B cell (primary cell): ENCODE data around the gene RAB4A. TPM values are rescaled to one million over a fixed set of nuclear protein-coding genes. Genes with fewer than 3 reads are reported as not detected.

Experiments
- ATAC-seq: fragments of 200-7000 bp; cut with Tn5 transposase; one replicate; pipeline ENCODE4 v1.10.0; 2021; ENCODE audit warnings: low read depth, mild to moderate bottlenecking, moderate number of reproducible peaks, moderate library complexity
- CTCF ChIA-PET: fragments of 350-600 bp; sonication (Branson Sonifier 250); formaldehyde crosslinking; loops from one replicate; lab custom pipeline; 2021; ENCODE audit warnings: antibody characterized with exemption, inconsistent platforms; lab: Charles Lee
- POLR2A ChIA-PET: fragments of 350-600 bp; sonication (Branson Sonifier 250); formaldehyde crosslinking; loops from one replicate; lab custom pipeline; 2021; ENCODE audit warnings: antibody characterized with exemption; lab: Charles Lee
- DNase-seq: peaks from one replicate; pipeline ENCODE4 v3.0.0; 2013
- H2AFZ ChIP-seq: 2 replicates; pipeline ENCODE4 v1.6.1; 2012; ENCODE audit warnings: mild to moderate bottlenecking, low read depth, low read length; ENCODE audit not compliant: insufficient read depth, poor library complexity, severe bottlenecking
- H3K27ac ChIP-seq, 2 donors: 1 replicate in 1 of 2; 2 replicates in 1 of 2; pipeline ENCODE4 v1.5.1; 2012 to 2013; ENCODE audit warnings: low read length in 2 of 2, mild to moderate bottlenecking in 2 of 2, moderate library complexity in 1 of 2
- H3K27me3 ChIP-seq, 4 experiments: fragments of 200-600 bp in 1 of 4; sonication (generic) in 1 of 4; replicated peaks in 1 of 4; 1 replicate in 2 of 4; 2 replicates in 2 of 4; pipeline versions ENCODE4 v1.6.1 to v1.7.0; 2013 to 2016; ENCODE audit warnings: low read length in 3 of 4, mild to moderate bottlenecking in 2 of 4, mixed read lengths in 1 of 4, moderate library complexity in 1 of 4; ENCODE audit not compliant: insufficient read depth in 4 of 4, control insufficient read depth in 3 of 4; ENCODE audit errors: control extremely low read depth in 1 of 4
- H3K36me3 ChIP-seq, 2 experiments: replicated peaks in 1 of 2; 1 replicate in 1 of 2; 2 replicates in 1 of 2; pipeline versions ENCODE4 v1.6.1 to v1.7.1; 2013; ENCODE audit warnings: low read length in 1 of 2; ENCODE audit not compliant: insufficient read depth in 2 of 2, control insufficient read depth in 1 of 2; ENCODE audit errors: control extremely low read depth in 1 of 2, extremely low read depth in 1 of 2
- H3K4me1 ChIP-seq, 2 donors: fragments of 200-600 bp in 1 of 2; sonication (generic) in 1 of 2; 1 replicate in 1 of 2; 2 replicates in 1 of 2; pipeline versions ENCODE4 v1.5.1 to v1.6.1; 2013 to 2017; ENCODE audit warnings: low read length in 2 of 2; ENCODE audit not compliant: control insufficient read depth in 2 of 2, insufficient read depth in 2 of 2
- H3K4me2 ChIP-seq: replicated peaks from 2 replicates; pipeline ENCODE3; 2012; ENCODE audit warnings: mild to moderate bottlenecking, low read depth, low read length; ENCODE audit not compliant: poor library complexity, severe bottlenecking
- H3K4me3 ChIP-seq, 5 experiments: fragments of 200-600 bp in 1 of 5; sonication (generic) in 1 of 5; 1 replicate in 3 of 5; 2 replicates in 2 of 5; pipeline versions ENCODE4 v1.5.1 to v1.7.0; 2011 to 2016; ENCODE audit warnings: low read length in 4 of 5, mild to moderate bottlenecking in 4 of 5, low read depth in 2 of 5, control low read depth in 1 of 5, moderate library complexity in 1 of 5; ENCODE audit not compliant: insufficient read depth in 1 of 5; ENCODE audit errors: control extremely low read depth in 1 of 5, extremely low read depth in 1 of 5
- H3K79me2 ChIP-seq: fragments of 200-600 bp; sonication (generic); one replicate; pipeline ENCODE4 v1.6.0; 2016; ENCODE audit warnings: low read length; ENCODE audit not compliant: control insufficient read depth, insufficient read depth
- H3K9ac ChIP-seq: fragments of 200-600 bp; sonication (generic); 2 replicates; pipeline ENCODE4 v1.6.1; 2017; ENCODE audit warnings: mild to moderate bottlenecking, low read length, moderate library complexity
- H3K9me3 ChIP-seq, 3 donors: one replicate each; pipeline versions ENCODE4 v1.6.1 to v1.7.1; 2013; ENCODE audit warnings: low read length in 2 of 3; ENCODE audit not compliant: control insufficient read depth in 2 of 3, insufficient read depth in 1 of 3; ENCODE audit errors: control extremely low read depth in 1 of 3
- H4K20me1 ChIP-seq: 2 replicates; pipeline ENCODE4 v1.6.0; 2012; ENCODE audit warnings: mild to moderate bottlenecking, low read length; ENCODE audit not compliant: insufficient read depth, control insufficient read depth, poor library complexity, severe bottlenecking
- H3K27ac Mint-ChIP-seq: one replicate; pipeline ENCODE4 v1.8.0; 2021; ENCODE audit warnings: mixed read lengths
- H3K27me3 Mint-ChIP-seq: one replicate; pipeline ENCODE4 v1.8.0; 2021; ENCODE audit warnings: mixed read lengths
- H3K4me1 Mint-ChIP-seq: one replicate; pipeline ENCODE4 v1.8.0; 2021; ENCODE audit warnings: mixed read lengths
- H3K4me3 Mint-ChIP-seq: one replicate; pipeline ENCODE4 v1.8.0; 2021; ENCODE audit warnings: mixed read lengths
- H3K9me3 Mint-ChIP-seq: one replicate; pipeline ENCODE4 v1.8.0; 2022; ENCODE audit warnings: mixed read lengths; ENCODE audit not compliant: insufficient read depth
- EZH2 ChIP-seq: IDR thresholded peaks from 2 replicates; pipeline ENCODE4 v1.6.1; 2012; ENCODE audit warnings: borderline replicate concordance, low read depth, mild to moderate bottlenecking, moderate library complexity, low read length; ENCODE audit not compliant: insufficient read depth, poor library complexity, severe bottlenecking
- WGBS: methylation state at CpG from one replicate; pipeline ENCODE4 v1.1.5; 2013; ENCODE audit warnings: missing lambda C conversion rate; ENCODE audit not compliant: insufficient coverage; 5-methylcytosine and 5-hydroxymethylcytosine counted together
- intact Hi-C: fragments of 100-400 bp; cut with micrococcal nuclease; formaldehyde crosslinking; loops from one replicate; pipeline ENCODE4 v1.10.0; 2022
- polyA plus RNA-seq: library from polyadenylated mRNA; depleted of rRNA; stranded (reverse); fragments of >200 nt; gene quantifications from 2 replicates; pipeline ENCODE4 v1.2.3, GENCODE V29; 2012
- total RNA-seq, 2 donors: library from RNA; stranded (reverse); fragments of 120-200 nt in 1 of 2; gene quantifications; 1 replicate in 1 of 2; 2 replicates in 1 of 2; pipeline versions ENCODE4 v1.2.3 to v1.2.4, GENCODE V29; 2013 to 2022
- TF ChIP-seq, protein P1 (sequence below): fragments of 200-600 bp; IDR thresholded peaks from one replicate; pipeline ENCODE4 v1.8.0; 2022; ENCODE audit warnings: antibody characterized with exemption, mild to moderate bottlenecking

RAB4A gene
- total and polyA plus RNA-seq, 2 donors (not counting 1 experiment from before 2014, with no cell fraction given) = 14.7 to 49.7 TPM

DNA sequence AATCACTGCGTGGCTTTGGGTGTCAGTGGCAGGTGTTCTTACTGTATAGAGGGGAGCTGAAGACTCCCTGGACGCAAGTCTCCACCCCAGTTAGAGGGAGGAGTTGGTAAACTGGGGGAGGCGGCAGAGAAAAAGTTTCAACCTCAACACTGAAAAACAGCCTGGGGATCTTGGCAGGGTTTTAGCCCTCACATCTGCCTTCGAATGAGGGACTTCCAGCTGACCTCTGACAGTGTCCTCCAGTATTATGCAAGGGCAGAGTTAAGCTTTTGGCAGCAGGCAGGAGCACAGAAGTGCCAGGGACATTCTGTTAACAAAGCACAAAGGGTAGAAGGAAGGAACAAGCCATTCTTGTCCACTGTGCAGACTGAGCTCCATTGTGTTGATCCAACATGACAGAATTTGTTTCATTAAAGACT, 41.2 kb upstream of the RAB4A start:
- Histone ChIP-seq H3K9me3 (no peaks in the 10 kb centered on the region), H3K4me3 (no peak overlapping the region), H3K27me3 (peaks cover 0 to 34% (median 16%) of the 10 kb centered on the region in 4 experiments), H3K4me2 (no peak overlapping the region), H3K36me3 (no peaks in the 10 kb centered on the region), H4K20me1 (no peaks in the 10 kb centered on the region), H3K79me2 (no peaks in the 10 kb centered on the region), H3K4me1 (peaks cover 4 to 5% of the 10 kb centered on the region in 2 donors), H3K27ac (no peak overlapping the region), H2AFZ (no peak overlapping the region), H3K9ac (no peak overlapping the region)
- no peak for DNase-seq
- ChIA-PET CTCF (interaction anchor here (0.7 to 10.0 kb wide), 8 partner anchors 8 to 729 kb away, joined by 3 to 147 read pairs (median 4); no protein-coding TSS in a partner anchor), POLR2A (no interaction called here)
- peaks cover 58% of the 10 kb centered on the region for H3K27me3 Mint-ChIP-seq
- whole genome bisulfite sequencing = 29% methylated on average over 3 of the region's 4 CpGs
- no peaks in the 10 kb centered on the region for H3K9me3 Mint-ChIP-seq
- H3K27ac Mint-ChIP-seq = no peak overlapping the region
- no peak for ATAC-seq
- no peak overlapping the region for H3K4me3 Mint-ChIP-seq
- intact Hi-C loops = loop anchor here (5.0 kb wide), 1 partner anchor 727 kb away; no protein-coding TSS in a partner anchor
- H3K4me1 Mint-ChIP-seq = peaks cover 10% of the 10 kb centered on the region
- no peak for TF ChIP-seq EZH2
- TF ChIP-seq, protein P1, sequence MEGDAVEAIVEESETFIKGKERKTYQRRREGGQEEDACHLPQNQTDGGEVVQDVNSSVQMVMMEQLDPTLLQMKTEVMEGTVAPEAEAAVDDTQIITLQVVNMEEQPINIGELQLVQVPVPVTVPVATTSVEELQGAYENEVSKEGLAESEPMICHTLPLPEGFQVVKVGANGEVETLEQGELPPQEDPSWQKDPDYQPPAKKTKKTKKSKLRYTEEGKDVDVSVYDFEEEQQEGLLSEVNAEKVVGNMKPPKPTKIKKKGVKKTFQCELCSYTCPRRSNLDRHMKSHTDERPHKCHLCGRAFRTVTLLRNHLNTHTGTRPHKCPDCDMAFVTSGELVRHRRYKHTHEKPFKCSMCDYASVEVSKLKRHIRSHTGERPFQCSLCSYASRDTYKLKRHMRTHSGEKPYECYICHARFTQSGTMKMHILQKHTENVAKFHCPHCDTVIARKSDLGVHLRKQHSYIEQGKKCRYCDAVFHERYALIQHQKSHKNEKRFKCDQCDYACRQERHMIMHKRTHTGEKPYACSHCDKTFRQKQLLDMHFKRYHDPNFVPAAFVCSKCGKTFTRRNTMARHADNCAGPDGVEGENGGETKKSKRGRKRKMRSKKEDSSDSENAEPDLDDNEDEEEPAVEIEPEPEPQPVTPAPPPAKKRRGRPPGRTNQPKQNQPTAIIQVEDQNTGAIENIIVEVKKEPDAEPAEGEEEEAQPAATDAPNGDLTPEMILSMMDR = no peak

DNA sequence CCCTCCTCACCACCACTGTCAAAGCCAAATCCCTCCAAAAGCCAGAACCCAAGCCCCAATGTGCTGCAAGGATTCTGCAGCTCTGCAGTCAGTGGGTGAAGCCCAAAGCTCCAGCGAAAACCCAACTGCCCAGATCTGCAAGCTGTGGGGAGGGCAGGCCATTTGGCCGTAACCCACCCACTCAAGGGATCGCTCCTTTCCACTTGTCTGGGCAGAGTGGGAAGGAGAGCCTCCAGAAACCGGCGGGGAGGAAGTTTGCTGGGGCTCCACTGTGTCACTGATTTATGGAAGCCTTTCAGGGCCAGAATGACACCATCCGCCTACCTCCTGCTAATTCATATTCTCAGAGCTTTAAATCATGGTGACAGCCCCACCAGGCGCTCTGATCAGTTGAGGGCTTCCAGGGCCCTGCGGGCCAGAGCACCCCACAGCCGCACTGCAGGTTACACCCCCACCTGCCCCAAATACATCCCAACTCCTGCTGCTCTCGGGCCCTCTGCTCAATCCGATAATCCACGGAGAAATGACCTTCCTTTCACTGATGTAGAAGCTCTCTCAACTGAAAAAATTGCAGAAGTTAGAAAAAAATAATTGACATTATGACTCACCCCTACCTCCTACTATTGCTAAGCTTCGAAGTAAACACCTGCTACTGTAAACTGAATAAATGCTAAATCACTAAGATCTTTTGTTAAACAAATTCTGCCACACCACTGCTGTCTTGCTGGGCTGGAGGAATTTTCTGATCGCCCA, 40.6 kb upstream of the RAB4A start:
- Mint-ChIP-seq H3K4me3 (no peak overlapping the region), H3K27me3 (peaks cover 62% of the 10 kb centered on the region)
- no peak for ATAC-seq

More for the DNA sequence above, 40.6 kb upstream of the RAB4A start:
- 24% methylated on average over 11 of the region's 14 CpGs for WGBS
- Histone ChIP-seq H3K4me3 (no peak overlapping the region), H3K4me2 (no peak overlapping the region), H3K79me2 (no peaks in the 10 kb centered on the region), H3K9me3 (no peaks in the 10 kb centered on the region), H3K36me3 (no peaks in the 10 kb centered on the region), H3K9ac (no peak overlapping the region), H3K27ac (no peak overlapping the region), H2AFZ (no peak overlapping the region), H4K20me1 (no peaks in the 10 kb centered on the region), H3K27me3 (peaks cover 0 to 39% (median 19%) of the 10 kb centered on the region in 4 experiments), H3K4me1 (peaks cover 4 to 5% of the 10 kb centered on the region in 2 donors)
- intact Hi-C loops = loop anchor here (5.0 kb wide), 1 partner anchor 728 kb away; no protein-coding TSS in a partner anchor
- no peak overlapping the region for H3K27ac Mint-ChIP-seq
- DNase-seq = no peak
- peaks cover 10% of the 10 kb centered on the region for H3K4me1 Mint-ChIP-seq
- ChIA-PET CTCF (interaction anchor here (0.9 to 10.0 kb wide), 6 partner anchors 7 to 729 kb away, joined by 3 to 147 read pairs (median 4); no protein-coding TSS in a partner anchor), POLR2A (no interaction called here)
- no peak for TF ChIP-seq EZH2
- H3K9me3 Mint-ChIP-seq = no peaks in the 10 kb centered on the region
